Vagina (tissue), 2 donors: ENCODE data around the gene FRAT1. TPM values are rescaled to one million over a fixed set of nuclear protein-coding genes. Genes with fewer than 3 reads are reported as not detected.

ENCODE experiments used
- DNase-seq, 2 donors: peaks; one replicate each; pipeline ENCODE4 v3.0.0-alpha.2; 2017; ENCODE audit errors: extremely low spot score in 2 of 2
- H3K27ac ChIP-seq: fragments of 200-600 bp; sonication (generic); one replicate; pipeline ENCODE4 v1.5.1; 2019
- H3K27me3 ChIP-seq: fragments of 200-600 bp; sonication (generic); one replicate; pipeline ENCODE4 v1.5.1; 2019
- H3K36me3 ChIP-seq, 2 donors: fragments of 200-600 bp; sonication (generic); one replicate each; pipeline ENCODE4 v1.5.1; 2017 to 2019
- H3K4me1 ChIP-seq: fragments of 200-600 bp; sonication (generic); one replicate; pipeline ENCODE4 v1.5.1; 2019
- H3K4me3 ChIP-seq, 2 donors: fragments of 200-600 bp; sonication (generic); 1 replicate in 1 of 2; 2 replicates in 1 of 2; pipeline ENCODE4 v1.5.1; 2016 to 2019
- H3K9me3 ChIP-seq: fragments of 200-600 bp; sonication (generic); one replicate; pipeline ENCODE4 v1.5.1; 2019
- POLR2A ChIP-seq, 2 donors: fragments of 450-650 bp; IDR thresholded peaks; one replicate each; pipeline ENCODE4 v1.6.1; 2017; ENCODE audit warnings: antibody characterized with exemption in 2 of 2, mild to moderate bottlenecking in 2 of 2, moderate library complexity in 2 of 2
- POLR2AphosphoS5 ChIP-seq, 2 donors: sonication (generic); formaldehyde crosslinking; IDR thresholded peaks; one replicate each; pipeline ENCODE4 v1.9.0; 2017; ENCODE audit warnings: antibody characterized with exemption in 2 of 2, mild to moderate bottlenecking in 2 of 2, low read depth in 1 of 2; ENCODE audit not compliant: insufficient read depth in 1 of 2
- intact Hi-C: fragments of 100-400 bp; cut with DNase I; formaldehyde crosslinking; loops from one replicate; pipeline ENCODE4 v1.15.1; 2023
- total RNA-seq: library from RNA; depleted of rRNA; stranded (reverse); fragments of >200 nt; gene quantifications from one replicate; pipeline ENCODE4 v1.2.3, GENCODE V29; 2016
- TF ChIP-seq, protein P1 (sequence below), 3 experiments: fragments of 450-650 bp in 2 of 3; fragments of 200-600 bp in 1 of 3; sonication (generic) in 1 of 3; IDR thresholded peaks; one replicate each; pipeline ENCODE4 v1.5.1; 2017 to 2019; ENCODE audit warnings: antibody characterized with exemption in 3 of 3, mild to moderate bottlenecking in 2 of 3, moderate library complexity in 2 of 3

Gene FRAT1, protein sequence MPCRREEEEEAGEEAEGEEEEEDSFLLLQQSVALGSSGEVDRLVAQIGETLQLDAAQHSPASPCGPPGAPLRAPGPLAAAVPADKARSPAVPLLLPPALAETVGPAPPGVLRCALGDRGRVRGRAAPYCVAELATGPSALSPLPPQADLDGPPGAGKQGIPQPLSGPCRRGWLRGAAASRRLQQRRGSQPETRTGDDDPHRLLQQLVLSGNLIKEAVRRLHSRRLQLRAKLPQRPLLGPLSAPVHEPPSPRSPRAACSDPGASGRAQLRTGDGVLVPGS
- 4.4 TPM for total RNA-seq

- intact Hi-C loops: no loop called here
- Histone ChIP-seq H3K27me3 (no peaks in the 10 kb centered on the region), H3K9me3 (no peaks in the 10 kb centered on the region), H3K4me1 (peaks cover 31% of the 10 kb centered on the region), H3K36me3 (no peaks in the 10 kb centered on the region), H3K27ac (peak within 1 kb of the TSS; percentile 97), H3K4me3 (peak within 1 kb of the TSS; percentile 63 to 93)
- peak in 1 of 2 donors; percentile 94 for DNase-seq
- TF ChIP-seq, protein P1, sequence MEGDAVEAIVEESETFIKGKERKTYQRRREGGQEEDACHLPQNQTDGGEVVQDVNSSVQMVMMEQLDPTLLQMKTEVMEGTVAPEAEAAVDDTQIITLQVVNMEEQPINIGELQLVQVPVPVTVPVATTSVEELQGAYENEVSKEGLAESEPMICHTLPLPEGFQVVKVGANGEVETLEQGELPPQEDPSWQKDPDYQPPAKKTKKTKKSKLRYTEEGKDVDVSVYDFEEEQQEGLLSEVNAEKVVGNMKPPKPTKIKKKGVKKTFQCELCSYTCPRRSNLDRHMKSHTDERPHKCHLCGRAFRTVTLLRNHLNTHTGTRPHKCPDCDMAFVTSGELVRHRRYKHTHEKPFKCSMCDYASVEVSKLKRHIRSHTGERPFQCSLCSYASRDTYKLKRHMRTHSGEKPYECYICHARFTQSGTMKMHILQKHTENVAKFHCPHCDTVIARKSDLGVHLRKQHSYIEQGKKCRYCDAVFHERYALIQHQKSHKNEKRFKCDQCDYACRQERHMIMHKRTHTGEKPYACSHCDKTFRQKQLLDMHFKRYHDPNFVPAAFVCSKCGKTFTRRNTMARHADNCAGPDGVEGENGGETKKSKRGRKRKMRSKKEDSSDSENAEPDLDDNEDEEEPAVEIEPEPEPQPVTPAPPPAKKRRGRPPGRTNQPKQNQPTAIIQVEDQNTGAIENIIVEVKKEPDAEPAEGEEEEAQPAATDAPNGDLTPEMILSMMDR (IDR thresholded peaks at IDR 0.05): no peak
- peak; percentile 47 to 84 for TF ChIP-seq POLR2AphosphoS5 (IDR thresholded peaks at IDR 0.05; ENCODE audit: insufficient read depth in 1 of 2, low read depth in 1 of 2)
- peak in 1 of 2 donors; percentile 63 for TF ChIP-seq POLR2A (IDR thresholded peaks at IDR 0.05)
Observed at GRCh38 chr10:97318772-97319651, at the start of gene FRAT1. TSS of gene FRAT1 (plus strand) at chr10:97319271. CDS start at chr10:97319454, 183 bp downstream.

DNA sequence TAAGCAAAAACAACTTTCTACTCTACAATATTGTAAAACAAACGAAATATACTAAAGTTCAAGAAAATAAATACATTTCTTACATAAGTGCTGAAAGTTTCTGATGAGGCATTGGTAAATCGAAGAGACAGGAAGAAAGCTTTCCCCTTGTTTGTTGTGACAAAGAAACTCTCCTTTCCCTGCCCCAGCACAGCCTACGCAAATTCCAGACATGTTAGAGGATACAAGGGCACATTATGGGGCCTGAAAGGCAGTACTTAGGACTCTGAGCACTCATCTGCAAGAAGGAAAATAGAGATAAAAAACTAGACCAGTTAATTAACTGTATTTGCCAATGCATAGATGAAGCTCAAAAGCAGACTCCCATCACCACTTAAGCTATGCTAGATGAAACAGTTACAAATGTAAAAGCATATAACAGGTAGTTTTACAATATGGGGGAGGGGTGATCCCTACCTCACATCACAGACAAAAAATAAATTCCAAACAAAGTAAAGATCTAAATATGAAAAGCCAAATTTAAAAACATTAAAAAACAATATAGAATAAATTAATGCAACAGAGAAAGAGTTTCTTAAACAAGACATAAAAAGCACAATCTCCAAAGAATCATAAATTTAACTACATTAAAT, 48.4 kb upstream of the FRAT1 start:
- no peak for DNase-seq
- Histone ChIP-seq H3K4me3 (no peak overlapping the region), H3K27ac (no peak overlapping the region), H3K36me3 (no peaks in the 10 kb centered on the region), H3K9me3 (no peaks in the 10 kb centered on the region), H3K27me3 (no peaks in the 10 kb centered on the region), H3K4me1 (no peaks in the 10 kb centered on the region)
- intact Hi-C loops: no loop called here
- TF ChIP-seq POLR2A (IDR thresholded peaks at IDR 0.05): no peak
- TF ChIP-seq, protein P1 (IDR thresholded peaks at IDR 0.05): no peak
- TF ChIP-seq POLR2AphosphoS5 (IDR thresholded peaks at IDR 0.05; ENCODE audit: insufficient read depth in 1 of 2, low read depth in 1 of 2): no peak

- DNase-seq: no peak
- TF ChIP-seq POLR2AphosphoS5 (IDR thresholded peaks at IDR 0.05; ENCODE audit: insufficient read depth in 1 of 2, low read depth in 1 of 2): no peak
- Histone ChIP-seq H3K9me3 (no peaks in the 10 kb centered on the region), H3K27ac (no peak overlapping the region), H3K36me3 (no peaks in the 10 kb centered on the region), H3K4me1 (peaks cover 12% of the 10 kb centered on the region), H3K4me3 (no peak overlapping the region), H3K27me3 (no peaks in the 10 kb centered on the region)
- intact Hi-C loops: no loop called here
Observed at GRCh38 chr10:97273700-97274099, 45.4 kb upstream of the FRAT1 start.

DNA sequence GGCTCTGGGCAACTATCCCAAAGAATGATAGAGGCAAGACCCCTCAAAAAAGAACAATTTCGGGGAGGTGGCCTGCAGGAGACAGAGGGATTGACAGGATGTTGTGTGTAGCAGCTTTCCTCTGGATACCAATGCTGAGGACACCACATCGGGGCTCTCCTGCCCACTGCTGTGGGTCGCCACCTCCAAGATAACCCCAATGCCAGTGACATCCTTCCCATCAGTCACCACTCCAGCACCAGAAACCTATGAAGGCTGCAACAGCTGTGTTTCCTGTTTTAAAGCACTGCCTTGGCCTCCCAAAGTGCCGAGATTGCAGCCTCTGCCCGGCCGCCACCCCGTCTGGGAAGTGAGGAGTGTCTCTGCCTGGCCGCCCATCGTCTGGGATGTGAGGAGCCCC, 44.2 kb upstream of the FRAT1 start:
- intact Hi-C loops: loop anchor here (5.0 kb wide), 1 partner anchor 57 kb away; the partner anchor contains the start of gene FRAT2
- Histone ChIP-seq H3K27ac (no peak overlapping the region), H3K9me3 (no peaks in the 10 kb centered on the region), H3K4me1 (peaks cover 23% of the 10 kb centered on the region), H3K27me3 (no peaks in the 10 kb centered on the region), H3K4me3 (no peak overlapping the region), H3K36me3 (no peaks in the 10 kb centered on the region)
- DNase-seq: no peak
- TF ChIP-seq POLR2AphosphoS5 (IDR thresholded peaks at IDR 0.05; ENCODE audit: insufficient read depth in 1 of 2, low read depth in 1 of 2) (no peak), POLR2A (IDR thresholded peaks at IDR 0.05) (no peak)
- TF ChIP-seq, protein P1 (IDR thresholded peaks at IDR 0.05): no peak

DNA sequence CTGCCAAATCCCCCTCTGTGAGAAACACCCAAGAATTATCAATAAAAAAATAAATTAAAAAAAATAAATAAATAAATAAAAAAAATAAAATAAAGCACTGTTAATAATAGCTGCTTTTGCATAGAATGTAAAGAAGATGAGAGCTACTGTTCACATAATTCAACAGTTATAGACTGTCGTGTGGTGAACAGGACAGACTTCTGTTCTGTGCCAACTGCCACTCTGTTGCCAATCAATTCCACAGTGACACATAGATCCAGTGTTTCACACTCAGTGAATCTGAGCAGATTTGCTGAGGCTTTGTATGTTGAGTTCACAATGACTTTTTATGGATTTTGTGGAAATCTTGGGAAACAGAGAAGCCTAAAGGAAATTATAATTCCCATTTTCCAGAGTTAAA, 41.5 kb upstream of the FRAT1 start:
- no peaks in the 10 kb centered on the region for H3K9me3 ChIP-seq
- DNase-seq: no peak
- H3K4me3 ChIP-seq: no peak overlapping the region
- no peak overlapping the region for H3K27ac ChIP-seq
- no peaks in the 10 kb centered on the region for H3K36me3 ChIP-seq
- intact Hi-C loops: loop anchor here (5.0 kb wide), 1 partner anchor 55 kb away; the partner anchor contains the start of gene FRAT2
- peaks cover 23% of the 10 kb centered on the region for H3K4me1 ChIP-seq
- no peaks in the 10 kb centered on the region for H3K27me3 ChIP-seq
- TF ChIP-seq POLR2A (IDR thresholded peaks at IDR 0.05): no peak
